HG03108 (cell line): Measurements from ENCODE around the gene SLC38A2.
"Not testable (repeated sequence)": the region's sequence is repeated elsewhere in the genome, so short reads cannot be mapped to it uniquely, and the experiment has no call there.

Source experiments
- ATAC-seq: cut with Tn5 transposase; IDR thresholded peaks from one replicate; pipeline ENCODE4 v1.9.1; 2021; ENCODE audit warnings: moderate library complexity; ENCODE audit not compliant: unreplicated experiment

SLC38A2 gene

DNA sequence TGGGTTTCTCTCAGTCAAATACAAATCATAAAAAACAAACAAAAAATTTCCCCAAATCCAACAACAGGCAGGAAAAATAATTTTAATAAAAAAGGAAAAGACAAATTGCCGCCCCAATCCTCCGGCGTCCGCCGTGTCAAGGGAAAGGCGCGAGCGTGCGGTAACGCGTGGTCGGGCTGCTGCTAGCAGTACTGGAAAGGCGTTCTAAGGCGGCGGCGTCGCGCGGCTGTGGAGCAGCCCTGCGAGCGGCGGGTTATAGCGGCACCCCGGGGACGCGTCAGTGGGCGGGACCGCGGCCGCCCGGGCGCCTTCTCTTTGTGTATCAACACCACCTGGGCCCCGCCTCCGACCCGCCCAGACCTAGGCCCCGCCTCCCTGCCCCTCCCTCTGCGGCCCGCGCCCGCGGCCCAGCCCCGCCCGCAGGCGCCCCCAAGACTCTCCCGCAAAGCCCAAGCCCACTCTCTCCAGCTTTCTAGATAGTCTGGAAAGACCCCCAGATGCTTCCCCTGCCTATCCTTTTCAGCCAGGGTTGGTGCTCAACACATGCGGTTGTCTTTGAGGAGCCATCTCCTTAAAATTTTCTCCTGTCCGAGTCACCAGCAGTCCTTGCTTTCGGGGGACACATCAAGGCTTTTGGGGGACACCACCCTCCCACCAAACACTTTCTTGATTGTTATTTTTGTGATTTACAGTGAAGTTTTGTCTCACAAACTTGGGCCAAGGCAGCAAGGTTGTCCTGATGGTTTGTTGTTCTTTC lies at the start of gene SLC38A2:
TSS of gene SLC38A2 (minus strand) at position 230 of the 757 bp plus-strand sequence. CDS start 1,480 bp downstream, outside the sequence.
- ATAC-seq: peak; percentile 74

DNA sequence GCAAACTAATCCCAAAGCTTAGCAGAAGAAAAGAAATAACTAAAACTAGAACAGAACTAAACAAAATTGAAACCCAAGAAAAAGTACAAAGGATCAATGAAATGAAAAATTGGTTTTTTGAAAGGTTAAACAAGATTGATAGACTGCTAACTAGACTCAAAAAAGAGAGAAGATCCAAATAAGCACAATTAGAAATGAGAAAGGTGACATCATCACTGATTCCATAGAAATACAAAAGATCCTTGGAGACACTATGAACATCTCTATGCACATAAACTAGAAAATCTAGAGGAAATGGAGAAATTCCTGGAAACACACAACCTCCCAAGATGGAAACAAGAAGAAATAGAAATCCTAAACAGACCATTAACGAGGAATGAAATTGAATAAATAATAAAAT lies 47.1 kb upstream of the SLC38A2 start:
- no peak for ATAC-seq

DNA sequence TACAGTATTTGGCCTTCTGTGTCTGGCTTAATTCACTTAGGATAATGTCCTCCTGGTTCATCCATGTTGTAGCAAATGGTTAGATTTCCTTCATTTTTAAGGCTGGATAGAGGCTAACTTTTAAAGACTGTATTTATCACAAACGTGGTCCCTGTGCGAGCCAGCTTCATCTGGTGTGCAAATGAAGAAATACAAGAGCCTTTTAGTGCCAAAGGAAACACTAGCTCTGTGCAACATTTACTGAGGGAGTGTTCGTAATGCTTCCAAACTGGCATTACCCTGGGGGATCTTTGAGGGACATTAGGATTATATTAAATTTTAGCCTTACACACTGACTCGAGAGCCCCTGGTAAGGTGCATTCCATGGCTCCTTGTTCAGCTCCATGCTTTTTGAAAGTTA lies 43.0 kb upstream of the SLC38A2 start:
- ATAC-seq: no peak

DNA sequence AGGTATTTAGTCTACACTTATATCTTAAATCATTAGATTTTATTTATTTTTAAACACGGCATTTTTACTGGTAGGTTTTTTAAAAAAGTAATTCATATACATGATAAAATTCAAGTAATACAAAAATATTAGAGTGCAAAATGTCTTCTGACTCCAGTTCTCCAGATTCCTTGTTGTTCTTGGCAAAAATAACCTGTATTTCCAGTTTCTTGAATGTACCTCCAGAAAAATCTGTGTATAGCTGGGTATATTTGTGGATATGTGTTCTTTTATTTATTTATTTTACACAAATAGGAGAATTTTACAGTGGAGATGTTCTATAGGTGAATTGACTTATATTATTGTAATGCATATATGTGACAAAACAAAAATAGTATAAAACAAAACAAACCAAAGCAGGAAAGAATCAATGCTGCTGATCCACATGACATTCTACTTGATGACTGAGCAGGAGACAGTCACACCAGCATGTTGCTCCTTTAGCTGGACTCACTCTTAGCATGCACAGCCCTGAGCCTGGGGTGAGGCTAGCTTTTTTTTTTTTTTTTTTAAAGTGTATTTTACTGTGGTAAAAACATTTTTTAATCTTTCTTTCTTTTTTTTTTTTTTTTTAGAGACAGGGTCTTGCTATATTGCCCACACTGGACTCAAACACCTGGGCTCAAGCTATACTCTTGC lies 42.2 kb upstream of the SLC38A2 start:
- ATAC-seq: no peak

DNA sequence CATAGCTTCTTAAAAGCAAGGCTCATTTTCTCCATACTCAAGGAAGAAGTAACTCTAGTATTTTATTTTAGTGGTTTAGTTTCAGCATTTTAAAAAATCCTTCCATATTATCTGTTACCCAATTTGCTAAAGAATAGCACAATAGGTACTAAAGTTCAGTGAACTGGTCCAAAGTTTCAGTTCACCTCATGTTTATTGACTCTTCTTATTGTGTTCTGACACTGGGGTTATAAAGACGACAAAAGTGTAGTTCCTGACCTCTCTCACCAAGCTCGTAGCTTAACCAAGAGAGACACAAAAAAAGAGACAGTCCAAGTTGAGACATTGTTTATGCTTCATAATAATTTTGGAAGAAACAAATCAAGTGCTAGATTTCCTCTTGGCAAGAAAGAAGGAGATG lies 40.8 kb upstream of the SLC38A2 start:
- ATAC-seq: no peak

DNA sequence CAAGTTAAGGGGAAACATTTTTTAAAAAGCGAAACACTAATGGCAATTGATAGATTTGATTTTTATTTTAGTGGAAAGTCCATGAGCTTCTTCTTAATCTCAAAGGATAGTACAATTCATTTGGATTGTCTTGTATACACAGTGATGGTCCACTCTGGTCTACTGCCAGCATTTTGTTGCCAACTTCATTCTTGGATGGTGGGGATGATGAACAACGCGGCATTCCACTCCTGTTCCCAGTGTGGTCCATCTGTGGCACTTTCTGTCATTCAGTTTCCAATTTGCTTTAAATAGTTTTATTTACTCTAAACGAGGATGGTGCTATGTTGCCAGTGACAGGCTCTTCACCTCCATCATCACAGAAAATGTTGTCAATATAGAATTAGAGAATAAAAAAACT lies 40.3 kb upstream of the SLC38A2 start:
- ATAC-seq: no peak

DNA sequence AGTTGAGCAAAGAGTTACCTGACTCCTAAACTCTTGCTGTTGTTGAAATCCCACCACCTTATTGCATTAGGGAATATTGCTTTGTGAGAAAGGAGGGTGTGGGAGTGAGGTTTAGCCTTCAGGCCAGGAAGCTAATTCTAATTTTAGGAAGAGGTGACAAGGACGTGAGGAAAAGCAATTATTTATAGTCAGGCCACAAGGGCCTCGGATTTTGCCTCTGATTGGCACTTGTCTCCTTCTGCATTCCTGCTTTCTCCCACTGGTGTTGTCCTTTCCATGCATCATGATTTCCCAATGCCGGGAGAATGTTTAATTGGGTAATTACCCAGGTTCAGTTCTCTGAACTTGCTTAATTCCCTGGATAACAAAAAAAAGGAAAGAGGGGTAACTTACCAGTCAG lies 37.9 kb upstream of the SLC38A2 start:
- ATAC-seq: no peak

DNA sequence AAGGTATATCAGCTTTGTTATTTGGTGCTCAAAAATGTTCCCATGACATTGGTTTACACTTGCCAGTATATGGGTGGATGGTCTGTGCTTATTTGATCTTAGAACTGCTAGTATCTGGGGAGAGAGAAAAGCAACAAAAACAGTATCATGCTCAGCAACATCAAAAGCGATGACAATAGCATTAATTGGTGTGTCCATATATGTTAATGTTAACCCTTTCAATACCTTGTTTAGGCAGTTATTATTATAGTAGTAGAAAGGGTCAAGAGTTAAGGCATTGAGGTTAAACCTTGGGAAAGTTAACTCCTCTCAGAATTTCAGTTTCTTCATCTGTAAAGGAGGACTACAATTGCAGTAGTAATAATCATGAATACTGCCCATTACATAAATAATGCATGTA lies 37.4 kb upstream of the SLC38A2 start:
- ATAC-seq: no peak

DNA sequence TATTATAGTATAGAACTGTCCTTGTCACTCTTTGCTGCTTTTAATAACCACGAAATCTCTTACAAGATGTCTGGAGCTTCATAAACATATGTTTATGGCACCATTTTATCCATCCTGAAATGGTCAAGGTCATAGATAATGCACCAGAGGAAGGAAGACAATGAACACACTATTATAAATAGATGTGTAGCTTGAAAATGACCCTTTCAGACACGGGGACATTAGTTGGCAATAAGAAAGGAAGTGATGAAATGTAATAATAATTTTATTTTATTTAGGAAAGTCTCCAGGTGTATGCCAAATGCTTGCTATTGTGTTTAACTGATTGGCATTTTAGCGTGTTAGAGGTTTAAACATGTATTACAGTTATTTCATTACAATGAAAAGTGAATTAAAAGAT lies 36.8 kb upstream of the SLC38A2 start:
- no peak for ATAC-seq

DNA sequence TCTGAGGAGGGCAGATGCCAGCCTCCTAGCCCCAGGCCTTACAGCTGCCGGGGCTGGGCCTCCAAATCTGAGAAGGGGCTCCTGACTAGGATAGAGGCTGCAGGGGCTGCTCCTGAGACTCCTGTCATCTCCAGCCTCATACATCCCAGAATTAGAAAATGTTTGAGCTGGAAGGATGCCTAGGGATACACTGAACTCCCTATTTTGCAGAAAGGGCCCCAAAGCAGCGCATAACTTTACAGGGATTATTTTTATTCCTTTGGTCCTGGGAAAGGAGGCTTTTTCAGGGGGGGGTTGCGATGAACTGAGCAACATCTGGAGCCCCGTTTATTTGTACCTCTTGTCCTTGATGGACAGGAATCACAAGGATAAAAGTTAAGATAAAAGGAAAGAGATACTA lies 35.9 kb upstream of the SLC38A2 start:
- ATAC-seq: no peak

DNA sequence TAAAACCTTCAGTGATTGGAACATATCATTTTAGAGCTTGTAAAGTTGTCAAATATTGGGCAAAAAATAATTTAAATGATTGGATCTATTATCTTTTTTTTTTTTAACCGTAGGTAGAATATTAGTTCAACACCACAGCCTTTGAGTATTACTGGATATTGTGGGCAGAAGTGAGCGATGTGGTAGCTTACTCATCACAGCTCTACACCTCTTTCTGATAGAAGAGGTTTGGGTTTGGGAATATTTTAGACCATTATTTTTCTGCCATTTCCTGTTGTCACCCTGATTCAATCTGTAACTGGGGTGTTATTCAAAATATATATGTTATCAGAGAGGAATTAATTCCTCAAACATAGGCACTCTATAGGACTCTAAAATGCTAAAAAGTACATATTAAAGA lies 34.8 kb upstream of the SLC38A2 start:
- no peak for ATAC-seq

DNA sequence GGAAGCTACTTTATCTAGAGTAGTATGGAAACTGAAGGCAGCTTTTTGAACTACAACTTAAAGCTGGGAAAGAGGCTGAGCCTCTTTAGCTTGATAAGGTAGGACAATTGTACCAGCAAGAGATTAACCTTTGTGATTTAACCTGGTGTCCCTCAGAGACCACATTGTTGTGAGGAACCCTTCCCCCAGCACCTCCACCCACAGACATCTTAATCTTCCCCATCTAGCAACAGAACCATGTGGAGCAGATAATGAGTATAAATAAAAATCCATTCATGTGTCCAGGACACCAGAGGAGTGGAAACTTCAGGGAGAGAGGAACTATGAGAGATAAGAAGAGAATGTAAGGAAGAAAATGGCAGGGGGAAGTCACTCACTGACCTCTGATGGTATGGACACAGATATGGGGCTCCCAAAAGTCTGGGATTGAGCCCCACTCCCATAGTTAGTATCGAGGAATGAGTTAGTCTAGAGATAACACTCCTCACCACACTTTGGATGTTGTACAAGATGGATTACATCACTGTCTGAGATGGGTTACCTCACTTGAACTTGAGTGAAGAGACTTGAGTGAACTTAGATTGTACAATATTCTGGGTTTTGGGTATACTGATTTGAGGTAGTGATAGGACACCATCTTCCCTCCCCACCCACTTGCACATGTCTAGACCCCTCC lies 33.9 kb upstream of the SLC38A2 start:
- ATAC-seq: no peak

DNA sequence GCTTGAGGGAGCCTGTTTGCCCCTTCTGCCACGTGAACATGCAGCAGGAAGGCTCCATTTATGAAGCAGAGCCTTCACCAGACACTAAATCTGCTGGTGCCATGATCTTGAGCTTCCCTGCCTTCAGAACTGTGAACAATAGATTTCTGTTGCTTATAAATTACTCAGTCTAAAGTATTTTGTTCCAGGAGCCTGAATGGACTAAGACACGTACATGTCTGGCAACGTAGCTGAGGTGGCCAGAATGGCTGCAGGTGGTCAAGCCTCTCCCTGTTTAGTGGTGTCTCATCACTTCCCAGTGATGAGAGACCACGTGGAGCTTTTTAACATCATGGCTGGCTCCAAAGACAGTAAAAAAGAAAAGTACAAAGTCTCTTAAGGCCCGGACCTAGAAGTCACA lies 32.2 kb upstream of the SLC38A2 start:
- no peak for ATAC-seq

DNA sequence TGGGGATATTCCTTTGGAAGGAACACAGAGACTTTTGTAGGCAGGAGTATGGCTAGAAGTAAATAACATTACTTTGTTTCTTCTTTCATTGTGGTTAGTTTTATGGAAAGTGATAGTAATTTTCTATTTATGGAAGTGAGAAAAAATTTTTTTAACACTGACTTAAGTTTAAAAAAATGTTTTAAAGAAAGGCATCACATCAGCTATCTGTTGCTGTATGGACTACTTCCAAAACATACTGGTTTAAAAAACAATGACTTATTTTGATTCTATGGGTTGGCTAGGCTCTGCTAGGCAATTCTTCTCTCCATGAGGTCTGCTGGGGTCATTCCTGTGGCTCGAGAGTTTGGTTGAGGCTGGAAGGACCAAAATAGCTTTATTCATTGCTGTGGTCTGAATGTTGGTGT lies 31.7 kb upstream of the SLC38A2 start:
- no peak for ATAC-seq

DNA sequence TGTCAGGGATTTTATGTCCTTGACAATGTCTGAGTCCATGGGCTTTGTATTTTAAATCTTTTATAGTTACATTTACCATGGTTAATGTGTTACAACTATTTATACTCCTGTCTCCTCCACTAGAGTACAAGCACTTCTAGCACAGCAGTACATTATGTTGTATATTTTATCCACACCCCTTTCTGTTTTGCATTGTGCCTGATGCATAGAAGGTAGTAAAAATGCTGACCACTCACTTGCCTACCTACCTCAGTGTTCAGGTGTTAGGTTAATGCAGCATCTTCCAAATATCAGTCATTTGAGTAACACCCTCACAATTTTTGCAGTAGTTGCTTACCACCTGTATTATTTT lies 31.1 kb upstream of the SLC38A2 start:
- no peak for ATAC-seq

DNA sequence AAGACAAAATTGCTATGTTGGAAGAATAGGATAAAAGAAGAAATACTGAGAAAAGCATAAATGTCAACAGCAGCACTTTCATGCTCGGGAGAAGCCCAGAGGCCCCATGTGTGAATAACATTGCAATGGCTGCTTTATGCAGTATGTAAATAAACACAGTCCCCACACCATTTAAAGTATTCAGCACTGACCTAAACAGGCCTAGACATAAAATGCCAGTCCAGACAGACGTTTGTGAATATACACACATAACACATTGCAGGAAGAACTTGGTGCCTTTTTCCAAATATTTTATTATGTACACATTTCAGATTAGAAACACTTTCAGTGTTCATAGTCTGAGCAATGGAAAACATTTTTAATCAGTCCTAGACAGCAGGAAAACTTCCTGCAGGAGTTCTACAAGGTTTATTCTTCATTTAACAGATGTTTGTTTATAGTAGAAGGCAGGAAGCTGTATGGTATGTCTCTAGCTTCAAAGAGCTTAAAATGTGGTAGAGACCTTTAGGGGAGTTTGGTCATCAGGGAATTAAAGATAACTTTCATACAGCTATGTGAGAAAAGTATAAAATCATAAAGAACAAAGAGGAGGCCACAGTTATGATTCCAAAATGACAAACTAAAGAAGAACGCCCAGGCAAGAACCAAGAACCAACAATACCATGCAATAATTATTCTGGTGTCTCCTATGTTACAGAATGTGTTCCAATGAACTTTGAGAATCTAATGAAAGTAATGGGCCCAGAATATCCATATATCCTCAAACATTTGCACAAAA lies 30.6 kb upstream of the SLC38A2 start:
- ATAC-seq: no peak

DNA sequence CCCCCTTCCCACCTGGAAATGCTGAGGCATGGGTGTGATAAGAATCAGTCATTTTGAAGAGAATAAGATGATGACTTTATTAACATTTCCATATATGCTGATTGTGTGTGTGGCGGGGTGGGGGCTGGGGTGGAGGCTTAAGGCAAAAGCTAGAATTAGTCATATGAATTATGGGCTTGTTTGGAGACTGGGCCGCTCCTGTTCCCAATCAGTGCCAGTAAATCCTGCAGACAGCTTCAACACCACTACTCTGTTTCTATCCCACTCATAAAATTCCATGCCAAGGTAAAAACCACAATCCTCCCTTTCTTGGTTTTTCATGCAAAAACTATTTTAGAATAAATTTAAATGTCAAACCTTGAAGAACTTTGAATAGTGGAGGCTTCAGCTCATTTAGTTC lies 29.9 kb upstream of the SLC38A2 start:
- ATAC-seq: no peak

DNA sequence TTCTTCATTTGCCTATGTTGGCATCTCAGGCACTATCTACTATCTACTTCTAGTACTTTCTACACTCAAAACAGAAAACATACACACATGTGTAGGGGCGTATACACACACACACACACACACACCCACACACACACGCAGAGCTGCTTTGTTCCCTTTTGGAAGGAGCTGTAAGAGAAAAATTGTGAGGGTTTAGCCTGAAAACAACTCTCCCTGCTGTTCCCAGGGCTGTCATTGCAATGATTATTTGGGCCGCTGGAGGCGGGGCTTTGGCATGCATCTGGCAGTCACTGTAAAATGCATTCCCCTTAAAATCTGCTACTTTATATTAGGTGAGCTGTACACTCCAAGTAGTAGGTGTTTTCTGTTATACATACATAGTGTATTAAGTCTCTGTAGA lies 29.1 kb upstream of the SLC38A2 start:
- no peak for ATAC-seq

DNA sequence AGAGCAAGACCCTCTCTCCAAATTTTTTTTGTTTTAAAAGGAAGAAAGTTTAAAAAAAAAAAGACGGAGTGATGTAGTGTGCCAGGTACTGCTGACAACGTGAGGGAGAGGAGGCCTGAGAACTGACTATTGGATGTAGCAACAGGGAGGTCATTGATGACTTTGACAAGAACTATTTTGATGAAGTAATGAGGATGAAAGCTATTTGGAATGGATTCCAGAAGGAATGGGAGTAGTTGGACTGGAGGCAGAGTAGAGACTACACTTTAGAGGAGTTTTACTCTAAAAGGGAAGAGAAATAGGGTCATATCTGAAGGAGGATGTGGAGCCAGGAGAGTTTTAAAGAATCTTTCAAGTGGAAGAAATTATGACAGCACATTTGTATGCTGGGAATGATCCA lies 27.8 kb upstream of the SLC38A2 start:
- no peak for ATAC-seq

DNA sequence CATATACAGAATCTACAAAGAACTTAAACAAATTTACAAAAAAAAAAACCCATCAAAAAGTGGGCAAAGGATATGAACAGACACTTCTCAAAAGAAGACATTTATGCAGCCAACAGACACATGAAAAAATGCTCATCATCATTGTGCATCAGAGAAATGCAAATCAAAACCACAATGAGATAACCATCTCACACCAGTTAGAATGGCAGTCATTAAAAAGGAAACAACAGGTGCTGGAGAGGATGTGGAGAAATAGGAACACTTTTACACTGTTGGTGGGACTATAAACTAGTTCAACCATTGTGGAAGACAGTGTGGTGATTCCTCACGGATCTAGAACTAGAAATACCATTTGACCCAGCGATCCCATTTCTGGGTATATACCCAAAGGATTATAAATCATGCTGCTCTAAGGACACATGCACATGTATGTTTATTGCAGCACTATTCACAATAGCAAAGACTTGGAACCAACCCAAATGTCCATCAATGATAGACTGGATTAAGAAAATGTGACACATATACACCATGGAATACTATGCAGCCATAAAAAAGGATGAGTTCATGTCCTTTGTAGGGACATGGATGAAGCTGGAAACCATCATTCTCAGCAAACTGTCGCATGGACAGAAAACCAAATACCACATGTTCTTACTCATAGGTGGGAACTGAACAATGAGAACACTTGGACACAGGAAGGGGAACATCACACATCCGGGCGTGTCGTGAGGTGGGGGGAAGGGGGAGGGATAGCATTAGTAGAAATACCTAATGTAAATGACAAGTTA lies 27.1 kb upstream of the SLC38A2 start:
- ATAC-seq: not testable (repeated sequence)

DNA sequence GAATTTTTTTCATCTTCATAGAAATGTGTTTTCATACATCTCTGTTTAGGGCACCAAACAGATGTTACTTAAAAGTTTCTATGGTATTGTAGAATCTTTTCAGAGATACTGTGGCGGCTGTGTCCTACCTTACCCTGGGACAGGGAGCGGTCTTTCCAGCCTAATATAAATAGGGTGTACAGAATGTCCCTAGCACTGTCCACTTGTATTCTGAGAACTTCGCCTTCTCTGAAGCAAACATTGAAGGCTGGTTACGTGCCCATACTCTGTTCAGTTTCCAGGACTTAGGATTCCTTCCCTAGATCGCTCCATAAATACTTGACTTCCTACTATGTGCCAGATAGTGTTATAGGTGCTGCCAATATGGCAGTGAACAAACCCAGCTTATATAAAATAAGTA lies 24.3 kb upstream of the SLC38A2 start:
- no peak for ATAC-seq
